Natural killer cell (primary cell): ENCODE measurements around the gene CLASP1. TPM values are rescaled to one million over a fixed set of nuclear protein-coding genes. Genes with fewer than 3 reads are reported as not detected.

ENCODE experiments used
- ATAC-seq, 3 donors: fragments of 150-1000 bp in 2 of 3; fragments of 200-7000 bp in 1 of 3; cut with Tn5 transposase; 1 replicate in 1 of 3; 2 replicates in 2 of 3; pipeline ENCODE4 v1.10.0; 2021; ENCODE audit warnings: mild to moderate bottlenecking in 2 of 3, moderate library complexity in 2 of 3
- DNase-seq, 2 donors: peaks; one replicate each; pipeline versions ENCODE4 v3.0.0 to v3.0.0-alpha.2; 2013 to 2021; ENCODE audit warnings: mixed read lengths in 1 of 2
- H3K27ac ChIP-seq: one replicate; pipeline ENCODE4 v1.5.1; 2013; ENCODE audit warnings: mild to moderate bottlenecking, low read length
- H3K27me3 ChIP-seq: one replicate; pipeline ENCODE4 v1.6.1; 2013; ENCODE audit warnings: low read length; ENCODE audit not compliant: control insufficient read depth, insufficient read depth
- H3K36me3 ChIP-seq: one replicate; pipeline ENCODE4 v1.6.1; 2013; ENCODE audit warnings: low read length; ENCODE audit not compliant: control insufficient read depth, insufficient read depth
- H3K4me1 ChIP-seq: one replicate; pipeline ENCODE4 v1.6.1; 2013; ENCODE audit warnings: low read length; ENCODE audit not compliant: control insufficient read depth, insufficient read depth
- H3K4me3 ChIP-seq: one replicate; pipeline ENCODE4 v1.5.1; 2013; ENCODE audit warnings: low read length
- H3K9me3 ChIP-seq: one replicate; pipeline ENCODE4 v1.6.1; 2013; ENCODE audit warnings: low read length; ENCODE audit not compliant: control insufficient read depth, insufficient read depth
- H3K27ac Mint-ChIP-seq, 2 donors: one replicate each; pipeline ENCODE4 v1.8.0; 2022; ENCODE audit warnings: mild to moderate bottlenecking in 2 of 2, mixed read lengths in 2 of 2, moderate library complexity in 1 of 2
- H3K27me3 Mint-ChIP-seq, 2 donors: one replicate each; pipeline ENCODE4 v1.8.0; 2022; ENCODE audit warnings: low read depth in 2 of 2, mixed read lengths in 2 of 2
- H3K36me3 Mint-ChIP-seq: one replicate; pipeline ENCODE4 v1.8.0; 2022; ENCODE audit warnings: mixed read lengths
- H3K4me1 Mint-ChIP-seq, 2 donors: one replicate each; pipeline ENCODE4 v1.8.0; 2022; ENCODE audit warnings: mixed read lengths in 2 of 2
- H3K4me3 Mint-ChIP-seq: one replicate; pipeline ENCODE4 v1.8.0; 2022; ENCODE audit warnings: mild to moderate bottlenecking, moderate library complexity, mixed read lengths
- H3K9me3 Mint-ChIP-seq, 2 donors: one replicate each; pipeline ENCODE4 v1.8.0; 2022; ENCODE audit warnings: mixed read lengths in 2 of 2
- WGBS: methylation state at CpG from one replicate; pipeline ENCODE4 v1.1.7; 2013; ENCODE audit warnings: missing lambda C conversion rate; ENCODE audit not compliant: insufficient coverage; 5-methylcytosine and 5-hydroxymethylcytosine counted together
- intact Hi-C: fragments of 100-400 bp; cut with micrococcal nuclease; formaldehyde crosslinking; loops from one replicate; pipeline ENCODE4 v1.14.2; 2022
- total RNA-seq, 4 donors: library from RNA; stranded (reverse); fragments of 120-200 nt in 1 of 4; gene quantifications; one replicate each; pipeline versions ENCODE4 v1.2.3 to v1.2.4, GENCODE V29; 2013 to 2022
- TF ChIP-seq, protein P1 (sequence below): fragments of 200-600 bp; IDR thresholded peaks from one replicate; pipeline ENCODE4 v1.8.0; 2022; ENCODE audit warnings: antibody characterized with exemption

CLASP1 gene
- total RNA-seq, 3 donors from 2014 or later (not counting 1 experiment from before 2014, with no cell fraction given), result 125 to 142 (median 127) TPM

- peaks cover 23% of the 10 kb centered on the region for H3K36me3 Mint-ChIP-seq
- WGBS, result 95% methylated on average over 7 of the region's 8 CpGs
- intact Hi-C loops, result no loop called here
- H3K4me3 Mint-ChIP-seq, result no peak overlapping the region
- no peaks in the 10 kb centered on the region for H3K4me1 ChIP-seq
- H3K27me3 ChIP-seq, result no peaks in the 10 kb centered on the region
- H3K4me1 Mint-ChIP-seq, result peaks cover 8 to 11% of the 10 kb centered on the region in 2 donors
- H3K36me3 ChIP-seq, result peaks cover 78% of the 10 kb centered on the region
- H3K9me3 Mint-ChIP-seq, result no peaks in the 10 kb centered on the region
- no peak overlapping the region for H3K4me3 ChIP-seq
- DNase-seq, result no peak
- no peaks in the 10 kb centered on the region for H3K27me3 Mint-ChIP-seq
- no peak for ATAC-seq
- H3K27ac Mint-ChIP-seq, result peak overlapping the region in 1 of 2 donors; percentile 42
- H3K9me3 ChIP-seq, result no peaks in the 10 kb centered on the region
- TF ChIP-seq, protein P1, sequence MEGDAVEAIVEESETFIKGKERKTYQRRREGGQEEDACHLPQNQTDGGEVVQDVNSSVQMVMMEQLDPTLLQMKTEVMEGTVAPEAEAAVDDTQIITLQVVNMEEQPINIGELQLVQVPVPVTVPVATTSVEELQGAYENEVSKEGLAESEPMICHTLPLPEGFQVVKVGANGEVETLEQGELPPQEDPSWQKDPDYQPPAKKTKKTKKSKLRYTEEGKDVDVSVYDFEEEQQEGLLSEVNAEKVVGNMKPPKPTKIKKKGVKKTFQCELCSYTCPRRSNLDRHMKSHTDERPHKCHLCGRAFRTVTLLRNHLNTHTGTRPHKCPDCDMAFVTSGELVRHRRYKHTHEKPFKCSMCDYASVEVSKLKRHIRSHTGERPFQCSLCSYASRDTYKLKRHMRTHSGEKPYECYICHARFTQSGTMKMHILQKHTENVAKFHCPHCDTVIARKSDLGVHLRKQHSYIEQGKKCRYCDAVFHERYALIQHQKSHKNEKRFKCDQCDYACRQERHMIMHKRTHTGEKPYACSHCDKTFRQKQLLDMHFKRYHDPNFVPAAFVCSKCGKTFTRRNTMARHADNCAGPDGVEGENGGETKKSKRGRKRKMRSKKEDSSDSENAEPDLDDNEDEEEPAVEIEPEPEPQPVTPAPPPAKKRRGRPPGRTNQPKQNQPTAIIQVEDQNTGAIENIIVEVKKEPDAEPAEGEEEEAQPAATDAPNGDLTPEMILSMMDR, result no peak
- no peak overlapping the region for H3K27ac ChIP-seq
These were observed 288.5 kb downstream of the CLASP1 start for GRCh38 chr2:121360566-121361300.

DNA sequence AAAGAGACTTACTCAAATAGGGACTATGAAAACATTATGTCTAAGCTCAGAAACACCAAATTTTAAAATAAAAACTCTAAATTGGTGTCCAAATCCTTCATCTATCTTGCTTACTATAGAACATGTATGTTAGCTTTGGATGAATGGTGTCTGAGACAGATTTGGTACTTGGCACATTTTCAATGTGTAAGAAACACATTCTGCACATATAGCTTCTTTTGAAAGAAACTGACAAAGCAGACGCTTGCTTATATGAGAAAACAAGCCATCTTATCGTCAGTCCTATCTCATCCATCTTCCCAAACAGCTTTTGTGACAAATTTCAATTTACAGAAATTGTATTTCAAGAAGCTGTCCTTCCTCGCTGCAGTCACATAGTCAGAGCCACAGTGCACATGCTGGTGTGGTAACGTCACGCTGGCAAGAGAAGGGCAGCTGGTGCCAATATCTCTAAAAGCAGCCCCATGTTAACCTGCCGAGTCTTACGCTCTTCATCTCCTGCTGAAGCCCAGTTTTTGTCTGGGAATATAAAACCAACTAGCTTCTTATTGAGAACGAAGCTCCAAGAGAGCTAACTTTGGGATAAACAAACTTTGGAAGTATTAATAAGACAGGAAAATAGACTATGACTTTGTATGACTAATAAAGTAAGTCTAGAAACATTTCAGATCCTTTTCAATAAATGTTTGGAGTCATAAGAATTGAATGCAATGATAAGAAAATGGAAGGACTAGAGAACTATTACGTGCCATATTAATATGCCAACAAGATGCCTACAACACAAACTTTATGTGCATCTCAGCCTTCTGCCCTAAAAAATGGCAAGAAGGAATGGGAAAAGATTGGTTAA lies 289.3 kb downstream of the CLASP1 start:
- ATAC-seq, result no peak
- intact Hi-C loops, result loop anchor here (5.0 kb wide), 1 partner anchor 273 kb away; no protein-coding TSS in a partner anchor
- Histone ChIP-seq H3K36me3 (peaks cover 76% of the 10 kb centered on the region), H3K4me3 (no peak overlapping the region), H3K27me3 (no peaks in the 10 kb centered on the region), H3K9me3 (no peaks in the 10 kb centered on the region), H3K27ac (no peak overlapping the region), H3K4me1 (no peaks in the 10 kb centered on the region)
- H3K9me3 Mint-ChIP-seq, result no peaks in the 10 kb centered on the region
- DNase-seq, result no peak
- TF ChIP-seq, protein P1, result no peak
- 96% methylated on average over 8 of the region's 9 CpGs for WGBS
- H3K27me3 Mint-ChIP-seq, result no peaks in the 10 kb centered on the region
- H3K27ac Mint-ChIP-seq, result peak overlapping the region in 1 of 2 donors; percentile 42
- H3K4me1 Mint-ChIP-seq, result peaks cover 3 to 11% of the 10 kb centered on the region in 2 donors
- H3K4me3 Mint-ChIP-seq, result no peak overlapping the region
- peaks cover 17% of the 10 kb centered on the region for H3K36me3 Mint-ChIP-seq

- Histone ChIP-seq H3K36me3 (peaks cover 76% of the 10 kb centered on the region), H3K4me3 (no peak overlapping the region), H3K27me3 (no peaks in the 10 kb centered on the region), H3K27ac (no peak overlapping the region), H3K4me1 (no peaks in the 10 kb centered on the region), H3K9me3 (no peaks in the 10 kb centered on the region)
- Mint-ChIP-seq H3K27me3 (no peaks in the 10 kb centered on the region), H3K9me3 (no peaks in the 10 kb centered on the region), H3K27ac (no peak overlapping the region), H3K4me1 (peaks cover 3 to 11% of the 10 kb centered on the region in 2 donors), H3K36me3 (peaks cover 17% of the 10 kb centered on the region), H3K4me3 (no peak overlapping the region)
- DNase-seq (no peak), ATAC-seq (no peak)
- TF ChIP-seq, protein P1, result no peak
- 93% methylated on average over 1 of the region's 1 CpG for WGBS
- intact Hi-C loops, result loop anchor here (5.0 kb wide), 1 partner anchor 272 kb away; no protein-coding TSS in a partner anchor
These were observed 290.1 kb downstream of the CLASP1 start for GRCh38 chr2:121359170-121359569.
